Middle frontal gyrus (tissue), 1 donor: ENCODE data around the gene ZNF821.
"Not testable (repeated sequence)": the region's sequence is repeated elsewhere in the genome, so short reads cannot be mapped to it uniquely, and the experiment has no call there.

Experiments
- DNase-seq: peaks from one replicate; pipeline ENCODE4 v3.0.0-alpha.2; 2015; ENCODE audit warnings: low spot score; ENCODE audit errors: extremely low spot score

The ZNF821 gene

DNA sequence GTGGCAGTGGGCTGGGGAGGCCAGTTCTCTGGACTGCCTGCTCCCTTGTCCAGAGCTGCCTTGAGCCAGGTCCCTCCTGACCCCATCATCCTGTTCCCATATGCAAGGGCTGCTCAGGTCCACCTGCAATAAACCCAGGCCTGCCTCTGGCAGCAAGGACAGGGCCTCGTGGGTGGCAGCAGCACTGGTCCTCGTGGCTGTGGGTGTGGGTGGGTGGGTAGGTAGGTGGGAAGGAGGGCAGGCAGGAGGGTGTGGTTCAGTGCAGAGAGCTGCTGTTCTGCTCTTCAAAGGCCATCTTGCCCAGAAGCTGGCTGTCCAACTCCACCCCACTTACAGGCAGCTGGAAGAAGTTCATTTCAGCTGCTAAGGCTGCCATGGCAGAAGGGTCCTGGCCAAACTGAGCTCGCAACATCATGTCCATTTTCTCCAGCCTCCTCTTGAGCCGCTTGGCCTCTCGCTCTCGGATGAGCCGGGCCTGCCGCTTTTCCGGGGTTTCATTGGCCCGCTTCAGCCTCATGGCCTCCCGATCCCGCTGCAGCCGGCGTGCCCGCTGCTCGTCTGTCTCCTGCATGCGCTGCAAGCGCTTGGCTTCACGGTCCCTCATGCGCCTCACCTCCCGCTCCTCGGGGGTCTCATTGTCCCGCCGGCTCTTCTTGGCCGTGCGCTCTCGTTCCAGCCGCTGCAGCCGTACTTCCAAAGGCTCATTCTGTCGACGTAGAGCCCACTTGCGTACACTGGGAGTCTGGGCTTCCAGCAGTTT is 24.0 kb downstream of the ZNF821 start:
- DNase-seq: no peak

DNA sequence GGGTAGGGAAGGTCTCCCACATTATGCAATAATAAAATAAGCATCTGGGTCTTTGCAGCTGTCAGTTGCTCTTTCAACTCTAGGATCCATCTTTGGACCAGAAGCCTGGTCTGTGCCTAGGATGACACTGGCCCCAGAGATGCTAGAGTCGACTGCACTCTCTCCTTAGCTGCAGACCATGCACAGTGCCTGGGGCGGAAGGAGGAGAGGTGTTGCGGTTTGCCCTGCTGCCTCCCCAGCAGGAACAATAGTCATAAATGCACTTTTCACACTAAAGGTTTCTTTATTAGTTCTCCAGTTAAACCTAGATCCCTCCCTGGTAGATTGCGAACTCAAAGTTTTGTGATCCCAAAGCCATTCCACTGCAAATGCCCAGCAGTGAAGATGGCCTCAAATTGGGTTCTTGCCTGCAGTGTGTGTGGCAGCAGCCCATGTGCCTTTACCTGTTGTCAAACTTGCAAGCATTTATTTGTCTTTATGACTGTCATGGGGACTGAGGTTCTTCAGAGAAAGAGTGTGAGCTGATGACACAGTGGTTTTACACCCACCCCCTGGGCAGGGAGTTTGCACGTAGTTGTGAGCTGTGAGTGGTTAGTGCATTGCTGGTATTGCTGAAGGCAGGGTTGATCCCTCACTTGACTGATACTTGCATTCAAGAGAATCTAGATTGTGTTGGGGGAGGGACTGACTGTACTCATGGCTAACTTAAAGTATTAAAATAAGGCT is 27.9 kb downstream of the ZNF821 start:
- DNase-seq: no peak

DNA sequence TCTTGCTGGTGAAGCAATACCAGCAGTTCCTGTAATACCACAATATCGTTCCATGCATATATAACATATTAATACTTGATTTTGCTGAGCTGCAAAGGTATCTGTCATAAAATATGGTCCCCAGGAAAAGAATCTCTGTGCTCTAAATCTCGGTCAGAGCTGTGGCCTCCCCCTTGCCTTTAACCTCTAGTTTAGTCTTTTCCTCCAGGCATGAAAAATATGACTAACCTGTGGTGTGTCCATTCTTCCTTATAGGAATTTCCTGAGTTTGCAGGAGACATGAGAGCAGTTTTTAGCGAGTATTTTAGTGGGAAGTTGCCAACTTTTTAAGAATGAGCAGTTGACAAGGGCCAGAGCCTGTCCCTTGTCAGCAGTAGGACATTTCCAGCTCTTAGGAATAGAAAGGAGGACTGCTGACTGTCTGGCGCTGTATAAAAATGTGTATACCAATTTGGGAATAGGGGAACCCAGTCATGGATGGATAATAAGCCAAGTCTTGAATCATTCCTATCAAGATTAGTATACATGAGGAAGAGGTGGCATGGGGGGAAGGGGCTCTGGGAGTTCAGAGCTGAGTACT is 29.5 kb downstream of the ZNF821 start:
- no peak for DNase-seq

DNA sequence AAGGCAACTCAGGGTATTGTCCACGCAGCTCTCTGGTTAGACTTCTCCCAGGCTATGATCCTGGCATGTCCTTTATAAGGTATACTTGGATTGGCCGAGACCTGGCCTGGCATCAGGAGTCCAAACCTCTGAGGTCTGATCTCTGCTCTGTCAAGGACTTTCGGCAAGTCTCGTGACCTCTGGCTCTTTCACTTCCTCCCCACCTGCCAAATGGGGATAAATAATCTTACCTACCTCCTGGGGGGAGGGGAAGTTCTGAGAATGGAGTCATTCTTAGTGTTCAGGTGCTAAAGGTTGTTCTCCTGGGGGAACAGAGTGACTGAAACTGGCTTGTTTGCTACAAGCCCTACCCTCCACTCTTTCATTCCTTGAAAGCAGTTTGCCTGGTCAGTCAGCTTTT is 30.6 kb downstream of the ZNF821 start:
- DNase-seq: no peak

DNA sequence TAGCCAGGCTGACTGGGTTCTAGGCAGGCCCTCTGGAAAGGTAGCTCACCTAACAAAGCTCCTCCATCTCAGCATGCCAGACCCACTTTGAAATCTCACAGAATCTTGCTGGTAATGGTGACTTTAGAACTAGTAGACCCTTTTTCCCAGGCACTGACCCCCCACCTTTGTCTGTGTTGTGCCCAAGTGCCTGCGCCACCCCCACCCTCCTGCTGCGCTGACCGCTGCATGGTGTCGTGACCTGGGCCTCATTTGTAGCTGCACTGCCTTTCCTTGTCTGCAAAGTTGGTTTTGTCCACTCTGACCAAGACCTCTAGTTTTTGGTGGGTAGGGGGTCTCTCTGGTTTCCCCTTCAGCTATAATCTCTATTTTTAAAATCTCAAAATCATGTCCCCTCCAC is 31.4 kb downstream of the ZNF821 start:
- DNase-seq: no peak

DNA sequence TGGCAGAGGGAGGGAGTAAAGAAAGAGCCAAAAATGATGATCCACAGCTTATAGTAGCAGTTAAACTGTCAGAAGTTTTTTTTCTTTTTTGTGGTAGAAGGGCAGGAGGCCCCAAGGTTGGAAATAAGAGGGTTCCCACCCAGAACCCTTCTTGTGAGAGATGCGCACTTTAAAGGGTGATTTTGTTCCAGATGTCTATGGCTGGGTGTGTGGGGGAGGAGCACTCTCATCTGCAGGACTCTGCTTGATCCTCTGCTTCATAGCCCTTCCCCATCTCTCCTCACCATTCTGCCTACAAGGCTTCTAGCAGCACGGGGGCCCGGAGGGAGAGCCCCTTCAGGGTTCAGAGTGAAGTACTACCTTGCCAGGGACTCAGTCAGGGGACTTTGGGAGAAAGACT is 31.8 kb downstream of the ZNF821 start:
- no peak for DNase-seq

DNA sequence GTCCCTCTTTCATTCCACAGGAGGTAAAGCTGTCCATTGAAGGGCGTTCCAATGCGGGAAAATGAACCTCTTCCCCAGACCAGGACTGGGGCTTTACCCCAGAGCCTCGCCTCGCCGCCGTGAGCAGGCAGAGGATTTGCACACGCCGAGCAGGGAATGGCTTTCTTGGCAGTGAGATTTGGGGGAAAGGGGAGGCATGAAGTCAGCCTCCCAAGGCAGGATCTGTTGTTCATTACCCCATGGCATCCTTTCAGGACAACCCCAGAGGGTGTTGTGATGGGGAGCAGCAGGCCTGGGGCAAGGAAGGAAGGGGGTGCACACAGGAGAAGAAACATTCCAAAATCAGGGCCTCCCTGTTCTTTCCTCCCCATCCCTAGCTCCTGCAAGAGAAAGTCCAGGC is 32.2 kb downstream of the ZNF821 start:
- no peak for DNase-seq

DNA sequence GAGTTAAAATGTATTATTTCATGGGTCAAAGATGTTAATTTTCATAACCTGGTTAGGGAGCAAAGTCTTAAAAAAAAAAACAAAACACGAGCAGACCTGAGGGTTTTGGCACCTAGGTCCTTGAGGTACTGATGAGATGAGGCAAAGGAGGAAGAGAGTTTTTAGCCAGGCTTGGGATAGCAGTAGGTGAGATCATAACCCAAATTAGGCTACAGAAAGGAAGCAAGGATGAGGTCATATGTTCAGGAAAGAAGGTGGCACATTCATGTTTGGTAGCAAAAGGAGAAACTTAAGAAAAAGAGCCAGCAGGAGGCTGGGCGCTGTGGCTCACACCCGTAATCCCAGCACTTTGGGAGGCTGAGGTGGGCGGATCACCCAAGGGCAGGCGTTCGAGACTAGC is 35.4 kb downstream of the ZNF821 start:
- no peak for DNase-seq

DNA sequence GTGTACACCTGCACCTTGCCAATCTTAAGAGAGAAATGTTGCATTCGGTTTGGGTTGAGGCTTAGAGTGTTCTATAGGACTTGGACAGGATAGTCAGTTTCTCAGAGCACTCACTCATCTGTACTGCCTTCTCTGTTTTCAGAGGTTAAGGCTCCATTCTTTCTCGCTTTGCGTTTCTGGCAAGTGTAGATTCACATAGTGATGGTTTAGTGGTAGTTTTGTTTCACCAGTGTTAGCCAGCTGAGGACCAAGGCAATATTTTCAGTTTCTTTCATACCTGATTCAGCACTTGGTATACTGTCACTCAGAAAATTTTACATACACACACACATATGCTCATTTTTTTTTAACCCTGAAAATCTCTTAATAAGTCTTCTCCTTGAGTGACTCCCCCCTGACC is 36.9 kb downstream of the ZNF821 start:
- no peak for DNase-seq

DNA sequence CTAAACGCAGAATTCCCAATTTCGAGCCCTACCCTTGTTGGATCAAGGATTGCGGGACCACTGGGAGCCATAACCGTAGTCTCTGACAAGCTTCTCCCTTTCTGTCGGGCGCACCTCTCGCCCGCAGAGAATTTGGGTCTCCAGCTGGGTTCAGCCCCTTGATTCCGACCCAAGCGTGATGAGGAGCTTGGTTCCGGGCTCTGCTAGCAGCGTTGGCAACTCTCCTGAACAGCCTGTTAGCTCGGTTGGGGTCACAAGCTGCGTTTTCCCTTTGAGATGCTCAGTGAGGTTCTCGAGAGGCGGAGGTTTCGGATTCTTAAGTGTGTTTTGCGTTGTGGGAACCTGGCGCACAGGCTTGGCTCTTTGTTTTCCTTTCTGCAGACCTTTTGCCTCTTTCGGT is 37.6 kb downstream of the ZNF821 start:
- DNase-seq: no peak

DNA sequence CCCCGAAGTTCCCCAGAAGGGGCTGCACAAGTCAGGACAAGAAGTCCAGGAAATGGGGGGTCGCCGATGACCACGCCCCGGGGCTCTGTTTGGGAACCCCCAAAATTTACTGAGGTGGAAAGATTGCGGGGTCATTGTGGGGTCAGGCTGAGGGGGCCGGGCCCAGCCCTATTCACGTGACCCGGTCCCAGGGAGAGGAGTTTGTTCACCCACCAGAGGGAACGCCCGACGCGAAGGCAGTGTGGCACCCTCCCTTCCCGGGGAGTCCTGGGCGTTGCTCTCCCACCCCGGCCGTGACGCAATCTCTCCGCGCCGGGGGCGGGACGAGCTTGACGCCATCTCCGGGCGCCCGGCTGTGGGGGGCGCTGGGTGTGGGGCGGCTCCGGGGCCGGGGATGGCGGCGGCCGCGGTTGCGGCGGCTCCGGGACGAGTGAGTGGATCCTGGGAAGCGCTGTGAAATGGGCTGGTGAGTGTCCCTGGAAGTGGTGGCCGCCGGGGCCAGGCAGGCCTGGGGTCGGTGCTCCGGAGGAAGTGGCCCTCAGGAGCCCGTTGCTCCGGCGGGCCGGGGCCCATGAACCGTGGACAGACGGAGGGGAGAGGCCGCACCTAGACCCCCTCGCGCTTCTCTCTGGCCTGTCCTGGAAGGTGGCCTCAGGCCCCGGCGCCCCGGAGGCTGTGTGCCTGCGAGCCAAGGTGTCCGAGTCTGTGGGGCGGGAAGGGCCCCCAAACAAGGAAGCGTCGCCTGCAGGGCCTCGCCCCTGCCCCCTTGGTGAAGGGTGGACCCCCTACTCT is 38.1 kb downstream of the ZNF821 start, which contains the start of gene ATXN1L:
ATXN1L (plus strand) TSS at position 338 of the 792 bp plus-strand sequence. CDS start 3,765 bp downstream, outside the sequence.
- peak; percentile 66 for DNase-seq

DNA sequence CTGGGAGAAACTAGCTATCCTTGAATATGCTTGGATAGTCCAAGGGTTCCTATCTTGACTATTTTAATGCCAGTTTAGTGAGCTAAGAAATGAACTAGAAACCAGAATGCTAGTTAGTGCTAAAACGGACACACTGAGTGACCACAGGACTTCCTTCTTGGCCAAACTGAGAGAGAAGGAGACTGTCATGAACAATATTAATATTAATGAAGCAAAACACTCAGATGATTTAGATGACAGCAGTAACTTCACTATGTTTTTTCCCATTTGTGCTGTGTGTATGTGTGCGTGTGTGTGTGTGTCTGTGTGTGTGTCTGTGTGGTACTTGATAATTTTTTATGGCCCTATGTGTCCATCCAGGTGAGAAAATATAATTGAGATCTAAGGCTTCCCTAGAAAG is 40.4 kb downstream of the ZNF821 start:
- DNase-seq: no peak

DNA sequence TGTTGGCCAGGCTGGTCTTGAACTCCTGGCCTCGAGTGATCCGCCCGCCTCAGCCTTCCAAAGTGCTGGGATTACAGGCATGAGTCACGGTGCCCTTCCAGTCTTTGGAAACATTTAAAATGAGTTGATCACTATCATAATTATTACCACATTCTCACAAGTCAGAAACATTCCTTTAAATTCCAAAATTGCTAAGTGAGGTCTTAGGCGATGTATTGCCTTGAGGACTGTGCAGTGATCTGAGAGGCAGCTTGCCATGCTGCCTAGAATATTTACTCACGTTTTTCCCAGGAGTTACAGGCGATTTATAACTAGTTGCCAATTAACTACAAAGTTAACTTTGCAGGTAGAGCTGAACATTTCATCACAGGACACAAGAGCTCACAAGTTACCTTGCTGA is 43.9 kb downstream of the ZNF821 start:
- no peak for DNase-seq

DNA sequence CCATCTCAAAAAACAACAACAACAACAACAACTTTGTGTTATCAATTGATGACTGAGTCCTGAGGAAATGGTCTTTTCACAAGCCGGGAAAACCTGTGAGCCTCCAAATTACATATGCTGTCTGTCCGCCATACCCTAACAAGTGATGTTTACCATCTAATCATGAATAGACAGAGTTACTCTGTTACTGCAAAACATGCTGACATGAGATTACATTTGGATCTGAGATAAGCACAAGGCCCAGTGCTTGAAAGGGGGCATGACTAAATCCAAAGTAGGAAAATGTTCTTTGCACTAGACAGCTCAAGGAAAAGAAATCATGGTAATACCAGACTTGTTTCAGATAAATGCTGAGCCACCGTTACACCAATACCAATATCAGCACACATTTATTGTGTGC is 46.8 kb downstream of the ZNF821 start:
- no peak for DNase-seq

DNA sequence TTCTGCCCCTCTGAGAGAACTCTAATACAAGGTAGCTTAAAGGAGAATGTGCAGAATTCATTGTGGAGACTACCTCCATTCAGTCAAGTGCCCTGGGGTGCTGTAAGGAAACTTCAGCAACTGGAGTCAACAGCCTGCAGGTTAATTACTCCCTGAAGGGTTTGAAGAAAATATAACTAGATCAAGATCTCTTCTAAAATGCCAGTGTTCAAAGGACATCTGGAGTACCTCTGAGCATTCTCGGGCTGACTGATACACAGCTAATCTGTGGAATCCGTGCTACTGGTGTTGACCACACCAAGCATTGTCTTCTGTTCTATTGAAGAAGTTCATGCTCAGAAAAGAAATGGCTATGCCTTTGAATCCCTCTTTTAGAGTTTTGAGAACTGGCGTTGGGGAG is 49.7 kb downstream of the ZNF821 start:
- no peak for DNase-seq

DNA sequence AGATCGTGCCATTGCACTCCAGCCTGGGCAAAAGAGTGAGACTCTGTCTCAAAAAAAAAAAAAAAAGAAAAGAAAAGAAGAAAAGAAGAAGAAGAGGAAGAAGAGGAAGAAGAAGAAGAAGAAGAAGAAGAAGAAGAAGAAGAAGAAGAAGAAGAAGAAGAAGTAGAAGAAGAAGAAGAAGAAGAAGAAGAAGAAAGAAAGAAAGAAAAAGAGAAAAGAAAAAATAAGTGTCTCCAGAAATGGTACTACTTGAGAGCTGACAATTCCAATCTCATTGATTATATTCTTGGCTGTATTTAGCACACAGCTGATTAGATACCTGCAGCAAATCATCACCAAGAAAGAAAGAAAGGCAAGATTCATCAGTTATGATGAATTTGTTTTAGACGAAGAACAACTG is 51.9 kb downstream of the ZNF821 start:
- not testable (repeated sequence) for DNase-seq

DNA sequence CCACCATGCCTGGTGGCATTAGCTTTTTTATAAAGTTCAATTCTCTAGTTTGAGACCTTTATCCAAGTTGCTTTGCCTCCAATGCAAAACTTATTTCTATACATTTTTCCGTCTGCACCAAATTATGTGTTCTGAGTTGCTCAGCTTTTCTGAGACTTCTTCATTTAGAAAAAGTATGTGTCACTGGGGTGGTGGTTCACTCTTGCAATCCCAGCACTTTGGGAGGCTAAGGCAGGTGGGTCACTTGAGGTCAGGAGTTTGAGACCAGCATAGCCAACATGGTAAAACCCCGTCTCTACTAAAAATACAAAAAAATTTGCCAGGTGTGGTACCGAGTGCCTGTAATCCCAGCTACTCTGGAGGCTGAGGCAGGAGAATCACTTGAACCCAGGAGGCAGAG is 52.3 kb downstream of the ZNF821 start:
- DNase-seq: not testable (repeated sequence)

DNA sequence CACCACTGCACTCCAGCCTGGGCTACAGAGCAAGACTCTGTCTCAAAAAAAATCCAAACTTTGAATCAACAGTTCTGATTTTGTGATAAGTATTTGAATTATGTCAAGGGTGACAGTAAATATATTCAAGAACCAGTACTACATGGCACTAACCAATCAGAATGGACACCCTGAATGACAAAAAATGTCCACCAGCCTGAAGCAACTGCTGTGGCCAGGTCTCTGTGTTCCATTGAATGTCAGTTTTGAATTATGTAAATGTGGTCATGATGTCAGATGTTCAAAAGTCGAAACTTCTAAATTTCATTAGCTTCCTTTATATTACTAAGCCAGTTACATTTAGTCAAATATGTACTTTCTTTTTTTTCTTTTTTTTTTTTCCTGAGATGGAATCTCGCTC is 53.6 kb downstream of the ZNF821 start:
- no peak for DNase-seq

DNA sequence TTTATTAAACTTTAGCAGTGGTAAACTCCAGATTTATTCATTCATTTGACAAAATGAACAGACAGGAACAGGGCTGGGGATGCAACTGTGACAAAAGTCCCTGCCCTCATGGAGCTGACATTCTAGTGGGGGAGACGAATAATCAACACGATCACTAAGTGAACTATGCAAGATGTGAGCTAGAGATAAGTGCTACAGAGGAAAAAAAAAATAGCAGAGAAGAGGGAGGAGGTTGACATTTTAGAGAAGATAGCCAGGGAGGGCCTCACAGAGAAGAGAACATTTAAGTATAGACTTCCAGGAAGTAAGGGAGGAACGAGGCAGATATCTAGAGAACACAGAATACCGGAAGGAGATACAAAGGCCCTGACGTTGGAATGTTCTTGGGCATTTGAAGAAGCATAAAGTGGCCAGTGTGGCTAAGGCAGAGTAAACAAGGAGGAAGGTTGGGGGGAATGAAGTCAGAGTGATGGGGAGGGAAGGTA is 57.4 kb downstream of the ZNF821 start:
- DNase-seq: no peak

DNA sequence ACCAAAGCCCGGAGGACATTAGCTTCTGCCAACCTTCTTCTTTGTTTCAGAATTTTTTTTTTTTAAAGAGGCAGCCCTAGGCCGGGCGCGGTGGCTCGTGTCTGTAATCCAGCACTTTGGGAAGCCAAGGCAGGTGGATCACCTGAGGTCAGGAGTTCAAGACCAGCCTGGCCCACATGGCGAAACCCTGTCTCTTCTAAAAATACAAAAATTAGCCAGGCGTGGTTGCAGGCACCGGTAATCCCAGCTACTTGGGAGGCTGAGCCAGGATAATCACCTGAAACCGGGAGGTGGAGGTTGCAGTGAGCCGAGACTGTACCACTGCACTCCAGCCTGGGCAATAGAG is 66.9 kb downstream of the ZNF821 start:
- not testable (repeated sequence) for DNase-seq

DNA sequence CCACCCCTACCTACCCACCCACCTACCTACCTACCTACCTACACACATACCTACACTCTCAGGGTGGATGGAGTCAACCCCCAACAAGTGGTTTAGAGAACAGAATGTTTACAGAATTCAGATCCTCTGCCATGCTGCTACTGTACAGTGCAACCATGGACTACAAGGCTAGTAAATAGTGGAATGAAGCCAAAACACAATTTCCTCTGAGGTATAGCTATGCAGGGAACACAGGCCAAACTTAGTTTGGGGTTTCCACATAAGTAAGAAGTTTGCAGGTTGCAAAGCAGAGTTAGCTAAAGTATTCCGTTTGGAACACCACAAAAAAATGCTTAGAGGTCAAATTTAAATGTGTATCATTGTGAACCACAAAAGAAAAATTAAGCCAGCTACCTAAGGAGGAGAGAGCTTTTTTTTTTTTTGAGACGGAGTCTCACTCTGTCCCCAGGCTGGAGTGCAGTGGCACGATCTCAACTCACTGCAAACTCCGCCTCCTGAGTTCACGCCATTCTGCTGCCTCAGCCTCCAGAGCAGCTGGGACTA is 72.7 kb downstream of the ZNF821 start:
- DNase-seq: no peak
